Fibroblast of gingiva (primary cell): Measurements from ENCODE around the gene AMIGO2.
A peak's percentile ranks its signal among the peaks of the same experiment; 100 is the strongest.

Experiments
- DNase-seq: peaks from one replicate; pipeline ENCODE4 v3.0.0-alpha.2; 2011; ENCODE audit warnings: low read depth

Gene AMIGO2

GRCh38 chr12:47098099-47098498 lies 18.3 kb upstream of the AMIGO2 start:
- no peak for DNase-seq

GRCh38 chr12:47097276-47097896 lies 17.6 kb upstream of the AMIGO2 start:
- peak; percentile 61 for DNase-seq

GRCh38 chr12:47095446-47096236 lies 15.9 kb upstream of the AMIGO2 start:
- no peak for DNase-seq

- no peak for DNase-seq
Observed at GRCh38 chr12:47094804-47095203, 15.0 kb upstream of the AMIGO2 start.

- no peak for DNase-seq
Observed at GRCh38 chr12:47091009-47091408, 11.2 kb upstream of the AMIGO2 start.

GRCh38 chr12:47088021-47088944 lies 8.5 kb upstream of the AMIGO2 start:
- no peak for DNase-seq

DNA sequence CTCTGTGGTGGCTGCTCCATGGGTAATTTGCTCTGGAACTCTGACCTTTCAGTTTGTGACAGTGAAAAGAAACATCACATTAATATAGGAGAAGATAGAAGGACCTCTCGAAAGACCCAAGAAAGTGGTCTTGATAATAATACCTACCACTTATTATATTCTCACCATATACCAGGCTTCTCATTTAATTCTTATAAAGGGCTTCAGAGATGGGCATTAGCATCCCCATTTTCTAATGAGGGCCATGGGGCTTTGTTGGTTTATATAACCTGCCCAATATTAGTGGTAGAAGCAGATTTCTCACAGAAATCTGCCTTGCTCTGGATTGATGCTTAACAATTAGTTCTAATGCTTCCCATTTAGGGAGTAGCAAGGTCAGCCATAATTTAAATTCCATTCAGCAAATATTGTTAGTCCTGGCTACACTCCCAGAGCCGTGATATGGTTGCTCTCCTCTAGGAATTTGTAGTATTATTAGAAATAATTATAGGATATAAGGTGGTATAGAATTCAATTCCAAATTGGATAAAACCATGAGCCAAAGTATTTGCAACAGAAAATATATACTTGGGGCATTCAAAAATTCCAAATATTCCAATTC lies 7.4 kb upstream of the AMIGO2 start:
- DNase-seq: no peak

DNA sequence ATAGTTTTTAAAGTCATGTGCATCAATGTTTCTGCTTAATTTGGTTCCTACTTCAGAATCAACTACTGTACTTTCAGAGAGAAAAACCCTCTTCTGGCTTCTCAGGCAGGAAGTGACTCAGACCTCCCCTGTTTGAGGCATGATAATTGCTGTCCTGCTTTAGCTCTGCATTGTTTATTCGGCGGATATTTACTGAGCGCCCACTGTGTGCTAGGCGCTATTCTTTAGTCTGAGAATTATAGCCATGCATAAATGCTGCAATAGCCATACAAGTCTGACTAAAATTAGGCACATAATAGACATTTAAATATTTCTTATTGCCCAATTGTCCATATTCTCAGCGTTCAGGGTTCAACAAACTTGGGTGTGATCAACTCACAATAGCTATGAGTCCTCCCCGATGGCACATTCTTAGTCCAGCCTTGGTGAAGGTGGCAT lies 6.1 kb upstream of the AMIGO2 start:
- peak; percentile 31 for DNase-seq

- no peak for DNase-seq
Observed at GRCh38 chr12:47084172-47084571, 4.4 kb upstream of the AMIGO2 start.

DNA sequence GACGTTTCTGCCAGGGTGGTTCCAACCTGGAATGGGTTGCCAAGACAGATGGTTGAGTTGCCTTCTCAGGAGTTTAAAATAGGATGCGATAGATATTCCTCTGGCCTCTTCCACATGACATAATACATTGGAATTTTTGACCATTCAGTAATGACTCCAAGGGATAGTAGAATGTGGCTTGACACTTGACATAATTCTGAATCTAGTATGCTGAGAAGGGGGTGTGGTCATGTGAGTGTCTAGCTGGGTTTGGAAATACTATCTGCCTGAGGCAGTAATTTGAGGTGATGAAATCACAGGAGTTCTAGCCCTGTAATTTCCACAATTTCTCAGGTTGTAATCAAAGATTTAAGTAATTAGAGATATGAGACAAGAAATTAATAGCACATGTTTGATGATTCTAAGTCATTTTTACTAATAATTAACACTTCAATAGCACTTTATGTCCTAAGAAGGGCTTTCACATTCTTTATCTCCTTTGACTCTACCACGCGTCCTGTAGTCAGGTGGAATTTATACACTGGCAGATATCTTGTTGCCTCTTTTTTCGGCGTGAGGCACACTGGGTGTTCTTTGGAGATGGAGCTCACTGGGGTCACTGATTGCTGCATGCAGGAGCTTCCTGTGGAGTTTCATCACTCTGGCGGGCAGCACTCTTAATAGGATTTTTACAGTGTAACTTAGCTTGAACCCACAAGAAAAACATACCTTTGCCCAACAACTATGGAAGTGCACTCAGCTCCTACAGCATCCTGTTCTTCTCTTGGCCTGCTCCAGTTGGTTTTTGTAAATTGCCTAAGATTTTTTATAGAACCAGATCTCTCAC lies 3.2 kb upstream of the AMIGO2 start:
- DNase-seq: peak; percentile 85

DNA sequence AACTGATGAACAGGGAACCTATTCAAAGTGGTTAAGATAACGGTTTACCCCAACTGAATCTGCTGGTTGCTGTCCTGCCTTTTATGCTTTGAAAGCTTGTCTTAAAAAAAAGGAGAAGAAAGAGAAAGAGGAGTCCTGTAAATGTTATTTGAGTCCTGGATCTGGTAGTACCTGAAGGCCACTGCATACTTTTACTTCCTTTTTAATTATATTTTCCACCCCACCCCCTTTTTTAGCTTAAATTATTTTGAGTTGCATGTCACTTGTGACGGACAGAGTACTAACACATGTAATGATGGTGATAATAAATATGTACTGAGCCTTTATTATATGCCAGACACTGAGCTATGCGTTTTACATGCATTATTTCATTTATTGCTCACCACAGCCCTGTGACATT lies 2.5 kb upstream of the AMIGO2 start:
- DNase-seq: no peak

- peak; percentile 38 for DNase-seq
Observed at GRCh38 chr12:47080725-47081502, 1.2 kb upstream of the AMIGO2 start.

DNA sequence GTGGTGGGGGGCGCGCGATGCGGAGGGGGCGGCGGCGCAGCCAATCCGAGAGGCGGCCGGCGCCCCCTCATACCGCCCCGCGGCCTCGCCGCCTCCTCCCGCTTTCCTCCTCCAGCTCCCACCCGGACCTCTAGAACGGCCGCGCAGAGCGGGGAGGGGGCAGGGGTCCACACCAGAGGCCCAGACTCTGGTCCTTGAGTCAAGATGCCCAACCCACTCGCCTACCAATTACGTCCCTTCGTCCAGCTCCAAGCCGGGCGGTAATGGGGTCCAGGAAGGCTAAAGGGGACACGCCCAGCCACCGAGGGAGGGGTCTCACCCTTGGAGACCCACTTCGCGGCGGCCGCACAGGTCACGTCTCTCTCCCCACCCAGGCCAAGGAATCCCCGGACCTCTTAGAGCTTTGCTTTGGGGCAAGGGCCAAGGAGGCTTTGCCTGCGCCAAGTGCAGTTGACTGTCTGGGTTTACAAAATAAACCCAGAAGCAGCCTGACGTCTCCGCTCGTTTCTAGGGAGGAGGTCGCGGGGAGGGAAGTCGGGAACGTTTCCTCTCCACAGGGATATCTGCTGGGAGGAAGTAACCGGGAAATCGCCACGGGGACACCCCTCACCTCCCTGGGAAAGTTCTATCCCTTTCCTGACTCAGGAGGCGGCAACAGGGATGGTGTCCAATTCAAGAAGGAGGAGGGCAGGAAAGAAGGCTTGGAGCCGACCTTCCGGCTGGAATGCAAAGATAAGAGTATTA lies 394 bp upstream of the AMIGO2 start:
- peak; percentile 29 for DNase-seq

DNA sequence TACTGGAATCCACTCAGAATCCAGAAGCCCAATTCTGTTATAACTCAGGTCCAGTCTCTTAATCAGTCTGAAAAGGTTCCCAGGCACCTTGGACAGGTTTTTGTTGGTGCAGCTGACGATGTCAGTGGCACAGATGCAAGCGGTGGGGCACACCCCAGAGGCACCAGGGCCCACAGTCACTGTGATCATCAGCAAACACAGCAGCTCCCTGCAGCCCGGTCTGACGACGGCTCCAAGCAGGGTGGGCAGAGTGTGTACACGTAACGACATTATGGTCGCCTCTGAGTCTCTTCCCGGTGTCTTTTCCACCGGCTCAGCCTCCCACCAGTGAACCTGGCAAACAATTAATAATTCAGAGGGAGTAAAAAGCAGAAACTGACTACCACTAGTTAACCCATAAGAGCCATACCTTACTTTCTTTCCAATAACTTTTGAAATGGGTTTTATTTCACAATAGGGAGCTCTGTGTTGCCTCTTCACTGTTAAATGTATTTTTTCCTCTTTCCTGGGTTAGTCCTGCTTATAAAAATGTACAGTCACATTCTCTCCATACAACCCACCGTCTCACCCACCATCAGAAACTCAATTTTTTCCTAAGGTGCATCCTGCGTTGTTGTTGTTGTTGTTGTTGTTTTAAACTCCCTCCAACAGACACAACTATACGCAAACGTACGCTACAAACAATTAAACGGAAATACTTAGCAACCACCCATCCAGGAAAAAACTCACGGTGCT lies 859 bp downstream of the AMIGO2 start:
- DNase-seq: no peak

DNA sequence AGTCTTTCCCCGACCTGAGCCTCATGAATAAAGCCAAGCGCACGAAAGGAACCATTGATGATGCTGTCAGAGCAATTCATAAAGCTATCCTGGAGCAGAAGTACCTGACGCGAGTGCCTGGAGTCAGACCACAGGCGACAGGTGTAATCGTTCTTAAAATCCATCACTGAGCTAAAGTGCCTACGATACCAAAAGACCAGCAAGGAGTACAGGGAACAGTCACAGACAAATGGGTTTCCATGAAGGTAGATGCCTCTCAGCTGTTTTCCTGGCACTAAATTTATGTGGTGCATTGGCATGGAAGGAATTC lies 1.7 kb downstream of the AMIGO2 start:
- DNase-seq: no peak

DNA sequence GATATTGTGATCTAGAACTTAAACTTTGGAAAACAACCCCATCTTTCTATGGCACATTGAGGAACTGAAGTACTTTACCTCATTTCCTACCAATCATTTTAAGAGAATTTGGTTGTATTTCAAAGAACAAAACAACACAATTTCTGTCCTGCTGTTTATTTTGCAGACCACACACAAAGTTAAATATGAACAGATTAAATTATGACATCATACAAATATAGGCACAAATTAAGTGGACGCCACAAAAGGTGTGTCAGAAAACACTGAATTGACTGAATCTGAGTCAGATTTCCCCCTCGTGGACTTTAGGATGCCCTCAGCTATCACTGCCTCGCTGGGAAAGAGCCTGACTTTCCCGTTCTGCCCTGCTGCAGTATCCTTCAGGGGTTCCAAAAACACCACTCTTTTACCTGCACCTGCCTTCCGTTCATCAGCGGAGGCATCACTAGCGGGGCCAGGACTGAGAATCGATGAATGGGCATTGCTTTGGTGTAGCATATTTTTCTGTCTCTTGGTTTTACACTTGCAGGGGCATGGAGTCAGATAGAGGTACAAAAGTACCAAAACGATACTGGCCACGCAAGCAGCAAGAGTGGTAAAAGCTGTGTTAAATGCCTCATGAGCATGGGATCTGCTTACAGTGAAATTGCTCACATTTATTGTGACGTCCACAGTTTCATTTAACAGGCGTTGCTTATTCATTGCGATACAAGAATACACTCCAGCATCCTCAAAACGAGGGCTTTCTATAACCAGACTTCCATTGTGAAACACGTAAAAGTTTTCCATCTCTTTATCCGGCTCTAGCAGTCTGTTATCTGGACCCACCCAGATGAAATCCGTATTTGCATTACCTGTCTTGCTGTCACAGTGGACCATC lies 2.3 kb downstream of the AMIGO2 start:
- no peak for DNase-seq

GRCh38 chr12:47075192-47076084 lies 4.3 kb downstream of the AMIGO2 start:
- no peak for DNase-seq
